Activated B cell treated with CpG ODN at 0.5 μM for 24 hours (primary cell): ENCODE data around the gene BNIP2. TPM values are rescaled to one million over a fixed set of nuclear protein-coding genes. Genes with fewer than 3 reads are reported as not detected.

ENCODE experiments used
- ATAC-seq: fragments of 200-7000 bp; cut with Tn5 transposase; one replicate; pipeline ENCODE4 v1.10.0; 2021; ENCODE audit warnings: low read depth, mild to moderate bottlenecking, moderate library complexity
- CTCF ChIA-PET: fragments of 350-600 bp; sonication (Branson Sonifier 250); formaldehyde crosslinking; loops from one replicate; lab custom pipeline; 2021; ENCODE audit warnings: antibody characterized with exemption; lab: Charles Lee
- POLR2A ChIA-PET: fragments of 350-600 bp; sonication (Branson Sonifier 250); formaldehyde crosslinking; loops from one replicate; lab custom pipeline; 2021; ENCODE audit warnings: antibody characterized with exemption; lab: Charles Lee
- DNase-seq: peaks from one replicate; pipeline ENCODE4 v3.0.0; 2022
- H3K27ac Mint-ChIP-seq: one replicate; pipeline ENCODE4 v1.8.0; 2020; ENCODE audit warnings: mixed read lengths
- H3K27me3 Mint-ChIP-seq: one replicate; pipeline ENCODE4 v1.8.0; 2021; ENCODE audit warnings: mixed read lengths
- H3K36me3 Mint-ChIP-seq: one replicate; pipeline ENCODE4 v1.8.0; 2021; ENCODE audit warnings: low read depth, mixed read lengths
- H3K4me1 Mint-ChIP-seq: one replicate; pipeline ENCODE4 v1.8.0; 2021; ENCODE audit warnings: mixed read lengths
- H3K4me3 Mint-ChIP-seq: one replicate; pipeline ENCODE4 v1.8.0; 2020; ENCODE audit warnings: mild to moderate bottlenecking, mixed read lengths
- H3K9me3 Mint-ChIP-seq: one replicate; pipeline ENCODE4 v1.8.0; 2020; ENCODE audit warnings: mixed read lengths
- intact Hi-C: fragments of 100-400 bp; cut with micrococcal nuclease; formaldehyde crosslinking; loops from one replicate; pipeline ENCODE4 v1.15.1; 2024
- total RNA-seq: library from RNA; stranded (reverse); gene quantifications from 2 replicates; pipeline ENCODE4 v1.2.3, GENCODE V29; 2022
- TF ChIP-seq, protein P1 (sequence below): fragments of 200-600 bp; IDR thresholded peaks from one replicate; pipeline ENCODE4 v1.8.0; 2022; ENCODE audit warnings: antibody characterized with exemption, mild to moderate bottlenecking

The BNIP2 gene
- total RNA-seq, 1 donor from 2014 or later: 82.9 TPM

GRCh38 chr15:59676565-59676964, 12.6 kb downstream of the BNIP2 start:
- H3K27me3 Mint-ChIP-seq: no peaks in the 10 kb centered on the region
- CTCF ChIA-PET: no interaction called here
- peaks cover 94% of the 10 kb centered on the region for H3K36me3 Mint-ChIP-seq
- intact Hi-C loops: no loop called here
- H3K4me1 Mint-ChIP-seq: no peaks in the 10 kb centered on the region
- TF ChIP-seq, protein P1, sequence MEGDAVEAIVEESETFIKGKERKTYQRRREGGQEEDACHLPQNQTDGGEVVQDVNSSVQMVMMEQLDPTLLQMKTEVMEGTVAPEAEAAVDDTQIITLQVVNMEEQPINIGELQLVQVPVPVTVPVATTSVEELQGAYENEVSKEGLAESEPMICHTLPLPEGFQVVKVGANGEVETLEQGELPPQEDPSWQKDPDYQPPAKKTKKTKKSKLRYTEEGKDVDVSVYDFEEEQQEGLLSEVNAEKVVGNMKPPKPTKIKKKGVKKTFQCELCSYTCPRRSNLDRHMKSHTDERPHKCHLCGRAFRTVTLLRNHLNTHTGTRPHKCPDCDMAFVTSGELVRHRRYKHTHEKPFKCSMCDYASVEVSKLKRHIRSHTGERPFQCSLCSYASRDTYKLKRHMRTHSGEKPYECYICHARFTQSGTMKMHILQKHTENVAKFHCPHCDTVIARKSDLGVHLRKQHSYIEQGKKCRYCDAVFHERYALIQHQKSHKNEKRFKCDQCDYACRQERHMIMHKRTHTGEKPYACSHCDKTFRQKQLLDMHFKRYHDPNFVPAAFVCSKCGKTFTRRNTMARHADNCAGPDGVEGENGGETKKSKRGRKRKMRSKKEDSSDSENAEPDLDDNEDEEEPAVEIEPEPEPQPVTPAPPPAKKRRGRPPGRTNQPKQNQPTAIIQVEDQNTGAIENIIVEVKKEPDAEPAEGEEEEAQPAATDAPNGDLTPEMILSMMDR: no peak
- POLR2A ChIA-PET: interaction anchor here (1.1 kb wide), 1 partner anchor 13 kb away, joined by 3 read pairs; the partner anchor contains the start of gene BNIP2
- no peaks in the 10 kb centered on the region for H3K9me3 Mint-ChIP-seq
- ATAC-seq: no peak
- no peak overlapping the region for H3K4me3 Mint-ChIP-seq
- no peak for DNase-seq
- H3K27ac Mint-ChIP-seq: no peak overlapping the region

DNA sequence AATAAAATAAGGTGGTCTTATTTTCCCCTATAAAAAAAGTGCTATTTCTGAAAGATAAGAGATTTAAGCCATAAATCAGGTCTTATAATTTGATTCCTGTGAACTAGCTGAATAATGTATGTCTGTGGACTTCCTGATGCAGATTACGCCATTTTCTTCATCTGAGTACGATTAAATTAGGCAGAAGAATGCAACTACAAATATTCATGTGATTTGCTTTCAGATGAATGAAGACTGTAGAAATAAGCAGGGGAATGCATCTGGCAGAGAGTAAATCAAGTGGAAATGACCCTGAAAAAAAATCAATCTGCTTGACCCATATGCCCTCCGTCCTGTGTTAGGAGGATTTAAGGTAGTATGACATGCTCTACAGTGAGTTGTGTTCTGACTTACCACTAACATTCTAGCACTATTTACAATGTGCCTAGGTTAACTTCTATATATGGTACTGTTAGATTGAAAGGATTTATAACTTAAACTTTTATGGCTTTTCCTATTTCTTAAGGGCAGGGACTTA, 14.7 kb downstream of the BNIP2 start:
- H3K4me1 Mint-ChIP-seq: no peaks in the 10 kb centered on the region
- POLR2A ChIA-PET: no interaction called here
- CTCF ChIA-PET: no interaction called here
- peaks cover 90% of the 10 kb centered on the region for H3K36me3 Mint-ChIP-seq
- TF ChIP-seq, protein P1: no peak
- no peak overlapping the region for H3K4me3 Mint-ChIP-seq
- ATAC-seq (no peak), DNase-seq (no peak)
- H3K27me3 Mint-ChIP-seq: no peaks in the 10 kb centered on the region
- no peak overlapping the region for H3K27ac Mint-ChIP-seq
- intact Hi-C loops: no loop called here
- no peaks in the 10 kb centered on the region for H3K9me3 Mint-ChIP-seq

GRCh38 chr15:59668556-59668955, 20.6 kb downstream of the BNIP2 start:
- DNase-seq: no peak
- Mint-ChIP-seq H3K36me3 (peaks cover 69% of the 10 kb centered on the region), H3K27me3 (no peaks in the 10 kb centered on the region), H3K9me3 (no peaks in the 10 kb centered on the region), H3K27ac (no peak overlapping the region), H3K4me1 (no peaks in the 10 kb centered on the region), H3K4me3 (no peak overlapping the region)
- TF ChIP-seq, protein P1: no peak
- CTCF ChIA-PET: interaction anchor here (1.3 kb wide), 1 partner anchor 11 kb away, joined by 3 read pairs; the partner anchor contains the start of gene GTF2A2
- POLR2A ChIA-PET: no interaction called here
- ATAC-seq: no peak
- intact Hi-C loops: no loop called here

DNA sequence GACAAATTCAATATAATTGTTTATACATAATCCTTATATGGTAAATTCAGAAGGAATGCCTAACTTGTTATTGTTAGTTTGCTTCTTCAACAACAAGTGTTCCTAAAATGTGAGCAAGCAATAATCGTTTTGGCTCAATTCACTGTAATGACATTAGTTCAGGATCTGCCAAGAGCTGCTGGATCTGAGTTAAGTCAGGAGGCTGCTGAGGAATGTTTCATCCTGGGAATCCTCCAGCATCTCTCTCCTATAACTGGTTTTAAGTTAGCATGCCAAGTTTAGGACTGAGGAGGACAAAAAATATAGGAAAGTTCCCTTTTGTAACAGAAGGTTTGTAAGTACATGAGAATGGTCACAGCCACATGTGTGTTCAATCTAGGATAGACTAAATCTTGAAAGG, 26.9 kb downstream of the BNIP2 start:
- ChIA-PET CTCF (no interaction called here), POLR2A (interaction anchor here (0.5 kb wide), 1 partner anchor 452 kb away, joined by 5 read pairs; no protein-coding TSS in a partner anchor)
- H3K36me3 Mint-ChIP-seq: peaks cover 54% of the 10 kb centered on the region
- TF ChIP-seq, protein P1: no peak
- no peak for ATAC-seq
- peaks cover 8% of the 10 kb centered on the region for H3K4me1 Mint-ChIP-seq
- no peak overlapping the region for H3K27ac Mint-ChIP-seq
- DNase-seq: no peak
- H3K27me3 Mint-ChIP-seq: no peaks in the 10 kb centered on the region
- intact Hi-C loops: no loop called here
- no peaks in the 10 kb centered on the region for H3K9me3 Mint-ChIP-seq
- no peak overlapping the region for H3K4me3 Mint-ChIP-seq

DNA sequence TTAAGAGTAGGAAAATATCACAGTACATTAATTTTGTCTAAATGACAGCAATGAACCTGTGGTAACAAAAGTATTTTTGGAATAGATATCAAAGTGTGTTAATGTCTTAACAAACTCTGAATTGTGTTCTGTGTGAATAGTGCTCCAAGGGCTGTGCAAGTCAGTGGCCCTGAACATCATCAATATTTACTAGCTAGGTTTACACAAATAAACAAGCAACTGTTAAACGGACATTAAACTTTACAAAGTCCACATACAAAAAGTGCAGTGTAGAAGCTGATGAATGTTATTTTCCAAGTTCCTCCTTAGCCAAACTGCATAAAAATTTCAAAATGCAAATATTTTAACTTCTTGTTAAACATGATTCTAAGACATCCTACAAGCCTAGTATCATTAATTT, 29.8 kb downstream of the BNIP2 start:
- Mint-ChIP-seq H3K4me3 (no peak overlapping the region), H3K4me1 (peaks cover 8% of the 10 kb centered on the region), H3K36me3 (peaks cover 43% of the 10 kb centered on the region), H3K27me3 (no peaks in the 10 kb centered on the region), H3K9me3 (no peaks in the 10 kb centered on the region), H3K27ac (no peak overlapping the region)
- ATAC-seq: no peak
- CTCF ChIA-PET: no interaction called here
- no peak for DNase-seq
- intact Hi-C loops: loop anchor here (5.0 to 10.0 kb wide), 2 partner anchors 672 to 885 kb away; partner anchors contain the start of genes MINDY2 and RNF111
- TF ChIP-seq, protein P1: no peak
- POLR2A ChIA-PET: no interaction called here
